ENCODE measurements around the gene SERPIND1. TPM values are rescaled to one million over a fixed set of nuclear protein-coding genes. Genes with fewer than 3 reads are reported as not detected.

The SERPIND1 gene
- polyA plus RNA-seq, 1 donor from 2014 or later = not detected

DNA sequence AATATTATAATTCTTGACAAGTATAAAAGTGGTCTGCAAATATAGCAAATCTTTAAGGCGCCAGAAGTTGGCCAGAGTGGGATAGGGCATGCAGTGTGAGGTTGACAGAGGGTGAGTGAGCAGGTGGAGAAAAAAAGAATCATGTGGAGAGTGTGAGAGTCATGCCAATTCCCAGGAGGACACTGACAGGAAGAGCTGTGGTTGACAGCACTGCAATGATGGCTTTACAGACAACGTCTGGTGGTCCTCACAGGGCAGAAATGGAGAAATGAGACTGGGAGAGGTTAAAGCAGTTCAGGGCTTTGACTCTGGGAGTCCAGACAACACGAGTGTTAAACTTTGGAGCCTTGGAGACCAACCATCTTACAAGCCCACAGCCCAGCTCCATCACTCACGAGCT is 34.9 kb downstream of the SERPIND1 start:
- Histone ChIP-seq H3K4me3 (ENCODE audit: low read length) (no peak overlapping the region), H3K4me2 (ENCODE audit: low read length) (no peak overlapping the region), H3K9me3 (ENCODE audit: low read length) (no peaks in the 10 kb centered on the region), H3K9ac (ENCODE audit: low read length) (no peak overlapping the region), H3K27me3 (ENCODE audit: insufficient read depth, low read depth, low read length) (no peaks in the 10 kb centered on the region), H3K27ac (ENCODE audit: low read length) (no peak overlapping the region), H3F3A (ENCODE audit: insufficient read depth, low read length, poor library complexity, severe bottlenecking) (no peaks in the 10 kb centered on the region), H3K9me2 (ENCODE audit: insufficient read depth, low read length) (no peaks in the 10 kb centered on the region), H3K36me3 (ENCODE audit: insufficient read depth, low read length) (peaks cover 21% of the 10 kb centered on the region), H3K79me2 (replicated peaks; ENCODE audit: insufficient read depth, low read length) (no peaks in the 10 kb centered on the region), H4K20me1 (ENCODE audit: insufficient read depth) (no peaks in the 10 kb centered on the region), H2AFZ (ENCODE audit: low read depth, low read length) (no peak overlapping the region)
- no peak for TF ChIP-seq SMC3 (conservative IDR thresholded peaks at IDR 0.05; ENCODE audit: poor library complexity)
- TF ChIP-seq, protein P1, sequence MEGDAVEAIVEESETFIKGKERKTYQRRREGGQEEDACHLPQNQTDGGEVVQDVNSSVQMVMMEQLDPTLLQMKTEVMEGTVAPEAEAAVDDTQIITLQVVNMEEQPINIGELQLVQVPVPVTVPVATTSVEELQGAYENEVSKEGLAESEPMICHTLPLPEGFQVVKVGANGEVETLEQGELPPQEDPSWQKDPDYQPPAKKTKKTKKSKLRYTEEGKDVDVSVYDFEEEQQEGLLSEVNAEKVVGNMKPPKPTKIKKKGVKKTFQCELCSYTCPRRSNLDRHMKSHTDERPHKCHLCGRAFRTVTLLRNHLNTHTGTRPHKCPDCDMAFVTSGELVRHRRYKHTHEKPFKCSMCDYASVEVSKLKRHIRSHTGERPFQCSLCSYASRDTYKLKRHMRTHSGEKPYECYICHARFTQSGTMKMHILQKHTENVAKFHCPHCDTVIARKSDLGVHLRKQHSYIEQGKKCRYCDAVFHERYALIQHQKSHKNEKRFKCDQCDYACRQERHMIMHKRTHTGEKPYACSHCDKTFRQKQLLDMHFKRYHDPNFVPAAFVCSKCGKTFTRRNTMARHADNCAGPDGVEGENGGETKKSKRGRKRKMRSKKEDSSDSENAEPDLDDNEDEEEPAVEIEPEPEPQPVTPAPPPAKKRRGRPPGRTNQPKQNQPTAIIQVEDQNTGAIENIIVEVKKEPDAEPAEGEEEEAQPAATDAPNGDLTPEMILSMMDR (IDR thresholded peaks at IDR 0.05; ENCODE audit: poor library complexity, severe bottlenecking) = no peak
- TF ChIP-seq EZH2 (IDR thresholded peaks at IDR 0.05; ENCODE audit: borderline replicate concordance, insufficient read depth, low read length, poor library complexity, severe bottlenecking) = no peak
- no peak for TF ChIP-seq POLR2AphosphoS5 (IDR thresholded peaks at IDR 0.05)
- no peak for TF ChIP-seq REST (IDR thresholded peaks at IDR 0.05; ENCODE audit: borderline replicate concordance)
- no peak for TF ChIP-seq TAF1 (IDR thresholded peaks at IDR 0.05; ENCODE audit: low read depth)
- no peak for TF ChIP-seq RAD21 (conservative IDR thresholded peaks at IDR 0.05)
- no peak for TF ChIP-seq MXI1 (conservative IDR thresholded peaks at IDR 0.05; ENCODE audit: poor library complexity, severe bottlenecking)
- no peak for TF ChIP-seq EP300 (conservative IDR thresholded peaks at IDR 0.05; ENCODE audit: poor library complexity, severe bottlenecking)

- no peaks in the 10 kb centered on the region for H3K9me2 ChIP-seq (ENCODE audit: insufficient read depth, low read length)
- TF ChIP-seq RAD21 (conservative IDR thresholded peaks at IDR 0.05) (no peak), SMC3 (conservative IDR thresholded peaks at IDR 0.05; ENCODE audit: poor library complexity) (no peak), MXI1 (conservative IDR thresholded peaks at IDR 0.05; ENCODE audit: poor library complexity, severe bottlenecking) (no peak), EP300 (conservative IDR thresholded peaks at IDR 0.05; ENCODE audit: poor library complexity, severe bottlenecking) (no peak), EZH2 (IDR thresholded peaks at IDR 0.05; ENCODE audit: borderline replicate concordance, insufficient read depth, low read length, poor library complexity, severe bottlenecking) (no peak), POLR2AphosphoS5 (IDR thresholded peaks at IDR 0.05) (no peak), REST (IDR thresholded peaks at IDR 0.05; ENCODE audit: borderline replicate concordance) (no peak), TAF1 (IDR thresholded peaks at IDR 0.05; ENCODE audit: low read depth) (no peak)
- TF ChIP-seq, protein P1 (IDR thresholded peaks at IDR 0.05; ENCODE audit: poor library complexity, severe bottlenecking) = no peak
- H3K27me3 ChIP-seq (ENCODE audit: insufficient read depth, low read depth, low read length) = no peaks in the 10 kb centered on the region
- H3K4me3 ChIP-seq (ENCODE audit: low read length) = no peak overlapping the region
- H2AFZ ChIP-seq (ENCODE audit: low read depth, low read length) = no peak overlapping the region
- no peak overlapping the region for H3K27ac ChIP-seq (ENCODE audit: low read length)
- H3K36me3 ChIP-seq (ENCODE audit: insufficient read depth, low read length) = peaks cover 21% of the 10 kb centered on the region
- no peaks in the 10 kb centered on the region for H3K9me3 ChIP-seq (ENCODE audit: low read length)
- no peaks in the 10 kb centered on the region for H3K79me2 ChIP-seq (replicated peaks; ENCODE audit: insufficient read depth, low read length)
- no peaks in the 10 kb centered on the region for H3F3A ChIP-seq (ENCODE audit: insufficient read depth, low read length, poor library complexity, severe bottlenecking)
- no peak overlapping the region for H3K9ac ChIP-seq (ENCODE audit: low read length)
- H3K4me2 ChIP-seq (ENCODE audit: low read length) = no peak overlapping the region
- no peaks in the 10 kb centered on the region for H4K20me1 ChIP-seq (ENCODE audit: insufficient read depth)
Measured at GRCh38 chr22:20809538-20810185, 35.7 kb downstream of the SERPIND1 start.
